ENCODE results near the gene EPHA8. TPM values are rescaled to one million over a fixed set of nuclear protein-coding genes. Genes with fewer than 3 reads are reported as not detected.

Gene EPHA8
- total RNA-seq, 4 donors from 2014 or later: 0.17 TPM; not detected in 3

DNA sequence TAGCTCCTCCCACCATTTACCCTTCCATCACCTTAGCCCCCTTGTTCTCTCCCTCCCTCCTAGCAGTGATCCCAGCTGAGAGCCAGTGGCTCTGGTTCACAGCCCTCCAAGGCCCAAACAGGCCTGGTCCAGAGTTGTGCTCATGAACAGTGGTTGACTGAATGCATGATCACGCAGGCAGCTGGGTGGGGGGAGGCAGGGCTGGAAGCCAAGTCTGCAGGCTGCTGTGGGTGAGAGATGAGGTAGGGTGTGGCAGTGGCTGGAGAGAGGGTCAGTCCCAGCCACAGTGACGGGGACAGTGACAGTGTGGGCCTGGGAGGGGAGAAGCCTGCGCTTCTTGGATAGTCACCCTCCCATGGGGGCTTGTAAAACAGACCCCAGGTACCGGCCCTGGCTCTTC lies 22.2 kb downstream of the EPHA8 start:
- TF ChIP-seq, protein P1, sequence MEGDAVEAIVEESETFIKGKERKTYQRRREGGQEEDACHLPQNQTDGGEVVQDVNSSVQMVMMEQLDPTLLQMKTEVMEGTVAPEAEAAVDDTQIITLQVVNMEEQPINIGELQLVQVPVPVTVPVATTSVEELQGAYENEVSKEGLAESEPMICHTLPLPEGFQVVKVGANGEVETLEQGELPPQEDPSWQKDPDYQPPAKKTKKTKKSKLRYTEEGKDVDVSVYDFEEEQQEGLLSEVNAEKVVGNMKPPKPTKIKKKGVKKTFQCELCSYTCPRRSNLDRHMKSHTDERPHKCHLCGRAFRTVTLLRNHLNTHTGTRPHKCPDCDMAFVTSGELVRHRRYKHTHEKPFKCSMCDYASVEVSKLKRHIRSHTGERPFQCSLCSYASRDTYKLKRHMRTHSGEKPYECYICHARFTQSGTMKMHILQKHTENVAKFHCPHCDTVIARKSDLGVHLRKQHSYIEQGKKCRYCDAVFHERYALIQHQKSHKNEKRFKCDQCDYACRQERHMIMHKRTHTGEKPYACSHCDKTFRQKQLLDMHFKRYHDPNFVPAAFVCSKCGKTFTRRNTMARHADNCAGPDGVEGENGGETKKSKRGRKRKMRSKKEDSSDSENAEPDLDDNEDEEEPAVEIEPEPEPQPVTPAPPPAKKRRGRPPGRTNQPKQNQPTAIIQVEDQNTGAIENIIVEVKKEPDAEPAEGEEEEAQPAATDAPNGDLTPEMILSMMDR (IDR thresholded peaks at IDR 0.05; ENCODE audit: low read depth): no peak

DNA sequence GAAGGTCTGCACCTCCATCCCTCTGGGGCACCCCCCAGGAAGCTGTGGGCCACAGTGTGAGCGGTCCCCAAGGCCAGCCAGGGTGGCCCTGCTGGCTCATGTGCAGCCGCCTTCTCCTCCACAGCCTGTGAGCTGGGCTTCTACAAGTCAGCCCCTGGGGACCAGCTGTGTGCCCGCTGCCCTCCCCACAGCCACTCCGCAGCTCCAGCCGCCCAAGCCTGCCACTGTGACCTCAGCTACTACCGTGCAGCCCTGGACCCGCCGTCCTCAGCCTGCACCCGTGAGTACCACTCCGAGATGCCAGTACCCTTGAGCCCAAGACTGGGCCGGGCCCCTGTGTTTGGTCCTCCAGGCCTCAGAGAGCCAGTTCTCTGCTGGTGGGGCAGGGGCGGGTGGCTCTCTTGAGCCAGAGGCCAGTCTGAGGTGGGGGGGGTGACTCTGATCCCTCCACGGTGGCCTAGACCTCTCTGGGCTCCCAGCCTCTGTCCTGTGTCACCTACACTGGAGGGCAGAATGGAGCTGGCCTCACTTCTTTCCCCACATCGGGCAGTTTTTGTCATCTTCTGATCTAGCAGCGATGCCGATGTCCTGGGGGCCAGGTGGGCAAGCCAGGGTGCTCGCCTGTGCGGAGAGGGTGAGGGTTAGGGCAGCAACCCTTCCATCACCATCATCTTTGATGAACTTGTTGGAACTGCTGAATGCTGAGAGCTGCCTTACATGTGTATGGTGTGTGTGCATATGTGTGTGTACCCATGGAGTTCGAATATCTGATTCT lies 23.3 kb downstream of the EPHA8 start:
- TF ChIP-seq, protein P1 (IDR thresholded peaks at IDR 0.05; ENCODE audit: low read depth): no peak

DNA sequence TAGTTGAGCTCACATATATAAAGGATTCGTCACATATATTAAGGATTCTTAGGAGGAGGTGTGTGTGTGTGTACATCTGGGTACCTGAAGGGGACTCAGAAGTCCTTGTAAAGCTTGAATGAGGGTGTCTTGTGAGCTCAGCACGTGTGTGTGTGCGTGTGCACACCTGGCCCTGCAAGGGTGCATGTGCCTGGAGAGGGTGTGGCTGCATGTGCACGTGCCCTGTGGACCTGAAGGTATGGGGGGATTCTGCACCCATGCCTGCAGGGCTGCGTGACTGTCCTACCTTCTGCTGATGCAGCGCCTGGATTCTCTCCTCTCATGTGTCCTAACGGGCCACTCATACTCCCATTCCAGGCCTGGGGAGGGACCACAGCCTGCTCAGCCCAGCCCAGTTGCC lies 24.0 kb downstream of the EPHA8 start:
- TF ChIP-seq, protein P1 (IDR thresholded peaks at IDR 0.05; ENCODE audit: low read depth): no peak

DNA sequence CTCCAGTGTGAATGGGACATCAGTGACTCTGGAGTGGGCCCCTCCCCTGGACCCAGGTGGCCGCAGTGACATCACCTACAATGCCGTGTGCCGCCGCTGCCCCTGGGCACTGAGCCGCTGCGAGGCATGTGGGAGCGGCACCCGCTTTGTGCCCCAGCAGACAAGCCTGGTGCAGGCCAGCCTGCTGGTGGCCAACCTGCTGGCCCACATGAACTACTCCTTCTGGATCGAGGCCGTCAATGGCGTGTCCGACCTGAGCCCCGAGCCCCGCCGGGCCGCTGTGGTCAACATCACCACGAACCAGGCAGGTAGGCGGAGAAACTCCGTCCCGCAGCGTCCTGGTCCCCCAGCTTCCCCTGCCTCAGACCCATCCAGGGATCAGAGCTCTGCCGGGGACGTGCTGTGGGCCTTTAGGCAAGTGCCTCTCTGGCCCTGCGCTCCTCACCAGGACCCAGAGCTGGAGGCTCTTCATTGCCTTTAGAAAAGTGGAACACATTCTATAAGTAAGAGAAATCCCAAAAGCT lies 25.7 kb downstream of the EPHA8 start:
- TF ChIP-seq, protein P1 (IDR thresholded peaks at IDR 0.05; ENCODE audit: low read depth): no peak

DNA sequence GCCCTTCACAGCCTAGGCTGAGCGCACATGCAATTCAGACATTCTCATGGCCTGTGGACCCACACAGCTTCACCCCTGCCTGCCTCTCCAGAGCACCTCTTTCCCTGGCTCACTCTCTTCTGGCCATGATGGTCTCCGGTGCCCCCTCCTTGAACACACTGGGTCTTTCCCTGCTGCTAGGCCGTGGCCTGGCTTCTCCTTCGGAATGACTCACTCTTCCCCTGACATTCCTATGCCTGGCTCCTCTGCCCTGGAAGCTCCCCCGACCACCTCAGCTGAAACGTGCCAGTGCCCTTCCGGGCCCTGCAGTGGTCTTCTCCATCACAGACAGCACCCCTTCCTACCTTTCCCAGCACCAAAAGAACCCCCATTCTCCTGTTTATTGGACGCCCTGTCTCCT lies 28.3 kb downstream of the EPHA8 start:
- TF ChIP-seq, protein P1 (IDR thresholded peaks at IDR 0.05; ENCODE audit: low read depth): no peak

DNA sequence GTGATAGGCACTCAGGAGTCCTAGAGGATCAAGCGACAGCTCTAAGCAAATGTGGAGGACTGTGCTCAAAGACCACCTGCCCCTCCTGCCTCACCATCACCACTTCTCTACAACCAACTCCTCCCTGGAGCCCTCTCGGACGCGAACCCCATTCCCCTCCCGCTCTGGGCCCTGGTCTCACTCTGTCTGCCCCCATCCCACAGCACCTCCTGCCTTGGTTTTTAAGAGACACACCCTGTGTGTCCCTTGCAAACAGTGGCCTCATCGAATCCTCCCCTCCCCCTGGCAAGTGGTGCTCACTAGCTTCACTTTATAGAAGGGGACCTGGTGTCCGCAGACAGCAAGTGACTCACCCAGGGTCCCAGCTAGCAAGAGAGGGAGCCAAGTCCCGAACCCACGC lies 28.8 kb downstream of the EPHA8 start:
- TF ChIP-seq, protein P1 (IDR thresholded peaks at IDR 0.05; ENCODE audit: low read depth): no peak

DNA sequence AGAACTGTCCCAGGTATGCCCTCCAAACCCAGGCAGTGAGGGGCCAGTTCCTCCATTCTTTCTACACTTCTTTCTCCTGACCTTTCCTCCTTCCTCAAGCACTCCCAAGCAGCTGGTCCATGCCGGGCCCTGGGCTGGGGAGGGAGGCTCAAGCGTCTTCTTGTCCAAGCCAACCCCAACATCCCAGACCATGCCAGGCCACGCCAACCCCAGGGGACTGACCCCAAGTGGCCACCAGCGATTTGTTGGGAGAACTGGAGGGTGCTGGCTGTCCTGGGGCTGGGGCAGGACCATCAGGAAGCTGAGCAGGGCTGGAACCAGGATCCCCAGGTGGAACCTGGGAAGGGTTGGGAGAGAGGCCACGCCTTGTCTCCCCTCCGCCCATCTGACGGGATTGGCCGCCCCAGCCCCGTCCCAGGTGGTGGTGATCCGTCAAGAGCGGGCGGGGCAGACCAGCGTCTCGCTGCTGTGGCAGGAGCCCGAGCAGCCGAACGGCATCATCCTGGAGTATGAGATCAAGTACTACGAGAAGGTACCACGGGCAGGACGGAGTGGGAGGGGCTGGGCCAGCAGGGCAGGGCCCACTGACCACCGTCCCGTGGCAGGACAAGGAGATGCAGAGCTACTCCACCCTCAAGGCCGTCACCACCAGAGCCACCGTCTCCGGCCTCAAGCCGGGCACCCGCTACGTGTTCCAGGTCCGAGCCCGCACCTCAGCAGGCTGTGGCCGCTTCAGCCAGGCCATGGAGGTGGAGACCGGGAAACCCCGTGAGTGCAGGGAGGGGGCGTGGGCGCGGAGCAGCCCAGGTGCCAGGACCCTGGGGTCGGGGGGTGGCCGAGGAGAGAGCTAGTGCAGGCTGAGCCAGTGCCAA lies 29.9 kb downstream of the EPHA8 start:
- TF ChIP-seq, protein P1 (IDR thresholded peaks at IDR 0.05; ENCODE audit: low read depth): no peak

Measured in subcutaneous adipose tissue (tissue), 4 donors.